Hematopoietic multipotent progenitor cell treated with erythropoietin and hydrocortisone succinate and interleukin-3 and kit ligand, for 8 days (in vitro differentiated cells): ENCODE results near the gene MMRN1.
A peak's percentile ranks its signal among the peaks of the same experiment; 100 is the strongest.

Experiments
- DNase-seq: peaks from one replicate; pipeline ENCODE4 v3.0.0-alpha.2; 2015

The MMRN1 gene

GRCh38 chr4:89909889-89910288 is 15.2 kb downstream of the MMRN1 start:
- DNase-seq, result no peak

DNA sequence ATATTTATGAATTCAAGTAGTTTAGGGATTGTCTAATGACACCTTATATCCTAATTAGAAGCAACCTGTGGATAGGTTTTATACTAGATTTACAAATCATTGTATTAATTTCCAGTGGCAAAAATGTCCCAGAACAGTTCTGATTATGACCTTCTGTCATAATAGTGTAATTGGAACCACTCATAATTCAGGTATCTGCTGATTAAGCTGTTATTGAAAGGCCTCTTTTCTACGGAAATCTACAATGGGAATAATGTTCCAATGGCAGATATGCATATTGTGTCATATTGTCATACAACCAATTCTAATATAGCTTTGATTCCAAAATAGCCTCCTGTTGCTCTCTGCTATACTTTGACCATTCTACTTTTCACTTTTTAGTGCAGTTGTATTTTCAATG is 19.0 kb downstream of the MMRN1 start:
- DNase-seq, result no peak

DNA sequence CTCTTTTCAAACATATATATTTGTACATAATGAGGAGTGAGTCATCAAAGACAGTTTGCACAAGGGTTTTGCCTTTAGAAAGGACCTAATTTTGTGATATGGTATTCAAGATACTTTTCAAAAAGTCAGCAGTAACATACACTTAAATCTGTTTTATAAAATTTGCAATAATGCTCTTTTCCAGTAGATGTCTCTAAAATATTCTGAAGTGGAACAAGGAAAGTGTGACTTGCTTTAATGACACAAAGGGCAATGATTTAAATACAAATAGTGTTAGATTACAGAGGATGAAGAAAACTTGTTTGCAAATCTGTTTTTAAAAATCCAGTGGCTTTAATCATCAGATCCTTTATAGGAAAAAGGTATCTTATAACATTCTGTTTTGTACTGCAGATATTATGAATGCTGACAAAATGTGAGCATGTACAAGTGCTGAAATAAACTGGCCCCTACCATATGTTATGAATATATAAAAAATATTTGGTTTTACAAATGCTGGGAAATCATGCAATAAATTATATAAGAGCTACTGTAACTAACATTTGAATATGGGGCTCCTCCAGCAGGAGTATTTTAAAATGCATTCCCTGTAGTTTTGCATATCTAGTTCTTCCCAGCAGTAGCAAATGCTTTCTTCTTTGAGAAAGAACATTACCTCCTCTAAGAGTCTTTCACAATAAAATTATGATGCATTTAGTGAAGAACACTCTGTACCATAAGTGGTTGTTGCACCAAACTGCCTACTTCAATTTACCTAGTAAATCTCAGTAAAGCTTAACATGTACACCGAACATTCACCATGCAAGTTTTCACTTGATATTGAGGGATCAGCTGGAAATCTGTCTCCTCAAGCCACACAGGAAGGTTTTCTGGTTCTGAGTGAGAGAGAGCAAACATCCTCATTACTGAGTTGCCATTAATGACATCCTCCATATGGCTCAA is 20.2 kb downstream of the MMRN1 start:
- no peak for DNase-seq

- no peak for DNase-seq
Observed at GRCh38 chr4:89915937-89916336, 21.3 kb downstream of the MMRN1 start.

GRCh38 chr4:89922848-89923416 is 28.3 kb downstream of the MMRN1 start:
- no peak for DNase-seq

DNA sequence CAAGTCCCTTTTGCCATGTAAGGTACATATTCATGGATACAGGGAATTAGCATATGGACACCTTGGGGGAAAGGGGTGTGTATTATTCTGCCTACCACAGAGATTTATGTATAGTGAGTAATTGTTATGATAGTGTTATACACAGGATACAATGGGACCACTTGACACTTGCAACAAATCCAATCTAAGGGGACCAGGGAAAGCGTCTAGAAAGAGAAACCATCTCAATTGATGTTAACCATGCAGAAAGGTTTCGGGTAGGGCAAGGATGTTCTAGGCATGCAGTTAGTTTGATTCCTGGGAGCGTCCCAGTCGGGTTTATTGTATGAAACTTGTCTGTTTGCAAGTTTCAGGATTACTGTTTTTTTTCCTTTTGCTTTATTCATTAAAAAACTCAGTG is 34.2 kb downstream of the MMRN1 start:
- no peak for DNase-seq

DNA sequence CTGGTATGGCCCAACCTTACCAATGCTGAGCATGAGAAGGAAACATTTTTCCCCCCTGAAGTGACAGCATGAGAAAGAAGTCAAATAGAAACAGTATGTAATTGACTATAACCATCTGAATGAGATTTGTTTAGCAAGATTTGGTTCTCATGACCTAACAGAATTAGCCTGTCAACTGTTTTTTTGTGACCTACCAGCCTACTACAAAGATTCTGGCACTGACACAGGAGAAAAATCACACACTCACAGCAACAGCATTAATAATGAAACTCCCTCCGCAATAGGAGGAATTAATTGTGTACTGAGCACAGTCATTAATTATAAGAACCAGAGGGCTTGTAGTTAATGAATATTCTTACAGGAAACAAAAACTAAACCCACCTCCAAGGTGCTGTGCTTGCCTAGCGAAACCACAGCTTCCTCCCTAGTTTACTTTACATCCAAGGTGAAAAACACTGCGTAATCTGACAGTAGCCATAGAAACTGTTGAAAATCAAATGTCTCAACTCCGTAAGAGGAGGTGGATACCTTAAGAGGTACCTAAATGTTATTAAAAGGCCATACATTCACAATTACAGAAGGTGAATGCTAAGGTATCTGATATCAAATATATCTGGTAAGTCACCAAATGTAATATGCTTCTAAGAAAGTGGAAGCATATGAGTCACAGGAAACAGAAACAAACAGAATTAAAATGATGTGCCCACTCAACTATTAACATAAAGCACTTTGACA is 34.9 kb downstream of the MMRN1 start:
- DNase-seq, result no peak

DNA sequence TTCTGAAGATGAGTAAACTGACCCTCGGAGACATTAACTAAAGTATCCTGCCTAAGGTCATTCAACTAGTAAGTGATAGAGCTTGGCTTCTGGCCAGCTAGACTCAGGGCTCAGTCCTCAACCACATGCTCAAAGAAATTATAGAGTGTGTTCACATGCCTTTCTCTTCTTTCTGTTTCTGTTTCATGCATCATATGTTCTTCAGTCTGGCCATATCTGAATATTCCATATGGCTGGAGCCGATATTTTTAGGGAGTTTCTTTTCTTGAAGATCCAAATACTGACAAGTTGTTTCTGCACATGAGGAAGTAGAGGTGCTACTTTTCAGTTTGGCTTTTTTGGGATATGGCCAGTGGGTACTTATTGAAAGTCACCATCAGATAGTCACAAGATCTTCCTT is 44.9 kb downstream of the MMRN1 start:
- no peak for DNase-seq

GRCh38 chr4:89939994-89940393 is 45.3 kb downstream of the MMRN1 start:
- no peak for DNase-seq

DNA sequence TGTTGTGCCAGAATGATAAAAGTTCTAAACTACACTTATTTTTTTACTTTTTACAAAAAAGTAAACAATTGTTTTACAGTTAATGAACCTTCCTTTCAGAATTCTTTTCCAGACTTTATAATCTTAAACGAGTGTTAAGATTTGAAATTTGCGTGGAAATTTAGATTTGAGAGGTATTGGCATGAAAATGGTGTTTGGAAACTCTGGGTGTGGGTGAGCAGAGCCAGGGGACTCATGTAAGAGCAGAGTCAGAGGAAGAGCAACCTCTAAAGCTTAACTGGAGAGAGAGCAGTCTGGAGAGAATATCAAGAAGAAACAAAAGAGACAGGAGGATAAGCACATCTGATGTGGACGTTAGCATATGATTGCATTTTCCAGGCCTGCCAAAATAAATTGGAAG is 48.2 kb downstream of the MMRN1 start:
- DNase-seq, result no peak

- peak; percentile 25 for DNase-seq
Observed at GRCh38 chr4:89949782-89950387, 55.2 kb downstream of the MMRN1 start.

GRCh38 chr4:89952458-89952857 is 57.8 kb downstream of the MMRN1 start:
- DNase-seq, result no peak

GRCh38 chr4:89954906-89955695 is 60.4 kb downstream of the MMRN1 start:
- no peak for DNase-seq

DNA sequence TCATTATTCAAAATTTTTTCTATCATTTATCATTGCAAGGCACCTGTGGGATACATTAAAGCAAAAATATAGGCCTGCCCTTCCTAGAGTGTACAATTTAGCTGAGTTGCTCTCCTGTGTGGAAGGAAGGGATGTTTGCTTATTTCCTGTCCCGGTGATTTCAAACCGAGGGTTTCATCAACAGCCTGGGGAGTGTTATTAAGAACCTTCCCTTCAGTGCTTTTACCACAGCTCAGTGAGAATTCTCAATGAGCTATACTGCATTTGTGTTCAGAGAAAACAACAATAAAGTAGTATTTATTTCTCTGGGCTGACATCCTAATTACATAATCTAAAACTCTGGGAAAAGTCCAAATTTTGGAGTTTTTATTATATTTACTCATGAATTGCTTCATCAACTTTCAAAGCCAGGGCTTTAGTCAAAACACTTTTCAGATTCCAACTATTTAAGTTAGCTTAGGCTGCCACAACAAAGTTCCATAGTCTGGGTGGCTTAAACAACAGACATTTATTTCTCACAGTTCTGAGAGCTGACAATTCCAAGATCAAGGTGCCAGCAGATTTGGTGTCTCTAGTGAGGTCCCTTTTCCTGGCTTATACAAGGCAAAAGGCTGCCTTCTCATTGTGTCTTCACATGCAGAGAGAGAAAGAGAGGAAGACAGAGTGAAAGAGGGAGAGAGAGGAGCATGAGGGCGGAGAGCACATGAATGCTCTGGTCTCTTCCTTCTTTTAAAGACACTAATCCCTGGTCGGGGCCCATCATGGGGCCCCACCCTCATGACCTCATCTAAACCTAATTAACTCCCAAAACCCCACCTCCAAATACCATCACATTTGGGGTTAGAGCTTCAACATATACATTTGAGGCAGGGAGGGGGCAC is 62.6 kb downstream of the MMRN1 start:
- no peak for DNase-seq

GRCh38 chr4:89981789-89982334 is 87.2 kb downstream of the MMRN1 start:
- no peak for DNase-seq

DNA sequence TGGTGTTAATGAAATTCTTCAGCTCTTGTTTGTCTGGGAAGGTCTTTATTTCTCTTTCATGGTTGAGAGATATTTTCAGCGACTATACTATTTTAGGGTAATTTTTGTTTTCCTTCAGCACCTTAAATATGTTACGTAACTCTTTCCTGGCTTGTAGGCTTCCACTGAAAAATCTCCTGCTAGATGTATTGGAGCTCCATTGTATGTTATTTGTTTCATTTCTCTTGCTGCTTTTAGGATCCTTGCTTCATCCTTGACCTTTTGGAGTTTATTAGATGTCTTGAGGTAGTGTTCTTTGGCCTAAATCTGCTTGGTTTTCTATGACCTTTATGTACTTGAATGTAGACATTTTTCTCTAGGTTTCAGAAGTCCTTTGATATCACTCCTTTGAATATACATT is 93.6 kb downstream of the MMRN1 start:
- DNase-seq, result no peak

DNA sequence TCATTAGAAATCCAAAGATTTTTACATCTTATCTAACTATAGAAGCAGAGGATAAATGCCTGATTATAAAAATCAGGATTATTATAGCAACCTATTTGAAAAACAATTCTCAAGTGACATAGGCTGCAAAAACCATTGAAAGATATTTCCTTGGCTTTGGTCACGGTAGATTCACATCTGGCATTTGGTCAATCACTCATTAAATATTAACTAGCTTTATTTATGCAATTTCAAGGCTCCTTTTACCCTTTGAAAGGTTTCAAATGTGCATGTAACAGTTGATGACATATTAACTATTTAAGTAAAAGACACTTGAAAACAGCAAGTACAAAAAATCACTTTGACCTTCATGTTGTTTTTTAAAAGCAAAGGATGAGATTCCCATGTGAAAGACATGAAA is 98.1 kb downstream of the MMRN1 start:
- DNase-seq, result no peak

GRCh38 chr4:89994176-89994873 is 99.7 kb downstream of the MMRN1 start:
- no peak for DNase-seq

GRCh38 chr4:89995006-89995405 is 100.4 kb downstream of the MMRN1 start:
- DNase-seq, result no peak

DNA sequence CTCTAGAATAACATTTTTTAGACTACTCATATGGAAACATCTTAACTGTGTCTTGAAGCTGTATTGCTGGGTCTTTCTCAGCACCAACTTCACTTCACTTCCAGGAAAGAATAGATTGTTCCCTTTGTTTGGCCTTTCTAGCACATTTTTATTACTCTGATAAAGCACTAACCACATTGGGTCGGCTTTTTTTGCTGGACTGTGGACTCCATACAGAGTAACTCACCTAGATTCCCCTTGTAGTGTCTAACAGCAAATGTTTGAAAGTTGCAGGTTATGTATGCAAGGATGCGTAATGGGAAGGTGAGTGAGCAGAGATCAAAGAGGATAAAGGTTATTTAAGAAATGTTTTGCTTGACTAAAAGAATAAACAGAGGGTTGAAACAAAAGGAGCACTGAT is 101.2 kb downstream of the MMRN1 start:
- DNase-seq, result no peak
